ENCODE data around the gene PTPN9.
A peak's percentile ranks its signal among the peaks of the same experiment; 100 is the strongest.
"Not testable (repeated sequence)": the region's sequence is repeated elsewhere in the genome, so short reads cannot be mapped to it uniquely, and the experiment has no call there.

Gene PTPN9

GRCh38 chr15:75452364-75452864, 126.7 kb downstream of the PTPN9 start:
- DNase-seq: peak; percentile 79

DNA sequence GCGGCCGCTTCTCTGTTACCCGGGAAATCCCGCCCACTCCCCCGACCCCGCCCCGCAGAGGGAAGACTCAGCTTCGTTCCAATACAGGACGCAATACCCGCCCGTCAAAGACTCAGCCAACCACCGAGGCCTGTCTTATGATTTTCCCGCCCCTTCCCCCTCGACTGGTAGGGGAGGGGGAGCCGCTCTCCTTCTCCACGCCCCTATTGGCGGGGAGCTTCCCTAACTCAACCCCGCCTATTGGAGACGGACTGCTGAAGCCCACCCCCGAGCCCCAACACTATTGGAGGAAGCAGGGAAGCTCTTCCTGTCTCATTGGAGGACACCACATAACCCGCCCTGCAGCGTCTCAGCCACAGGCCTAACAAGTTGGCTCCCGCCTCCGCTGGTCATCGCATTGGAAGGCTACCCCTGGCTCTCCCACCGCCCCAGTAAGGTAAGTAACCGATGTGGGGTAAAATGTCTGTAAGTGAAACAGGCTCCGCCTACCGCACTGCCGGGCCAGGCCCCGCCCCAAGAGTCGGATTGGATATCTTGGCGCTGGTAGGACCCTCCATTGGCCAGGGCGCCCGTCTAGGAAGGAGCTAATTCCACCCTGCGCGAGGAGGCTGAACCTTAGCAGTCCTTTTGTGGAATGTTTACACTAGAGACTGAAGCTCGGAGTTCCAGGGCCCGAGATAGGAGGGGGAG, 127.3 kb downstream of the PTPN9 start, which contains the start of gene SIN3A:
TSS of gene SIN3A (minus strand) at position 17 of the 690 bp plus-strand sequence. CDS start 21,315 bp downstream, outside the sequence.
- peak; percentile 100 for DNase-seq

DNA sequence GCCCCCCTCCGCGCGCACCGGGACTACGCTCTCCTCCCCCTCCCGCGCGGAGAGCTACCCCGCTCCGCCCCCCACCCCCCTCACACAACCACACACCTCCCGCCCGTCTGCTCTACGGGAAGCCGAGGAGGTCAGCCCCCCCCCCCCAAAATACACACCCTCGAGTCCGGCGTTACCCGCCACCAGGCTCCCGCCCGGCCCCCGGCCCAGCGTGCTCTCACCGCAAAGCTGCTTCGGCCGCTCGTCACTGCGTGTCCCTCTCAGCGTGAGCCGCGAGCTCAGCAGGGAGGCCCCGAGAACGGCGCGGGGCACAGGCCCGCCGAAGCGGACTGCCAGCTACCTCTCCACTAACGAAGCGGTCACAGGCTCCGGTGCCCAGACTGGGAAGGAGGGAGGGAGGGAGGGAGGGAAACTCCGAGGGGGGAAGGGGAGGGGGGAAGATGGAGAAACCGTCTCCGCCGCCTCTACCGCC, 127.9 kb downstream of the PTPN9 start:
- no peak for DNase-seq

- peak; percentile 97 for DNase-seq
Measured at GRCh38 chr15:75450307-75451201, 128.6 kb downstream of the PTPN9 start.

DNA sequence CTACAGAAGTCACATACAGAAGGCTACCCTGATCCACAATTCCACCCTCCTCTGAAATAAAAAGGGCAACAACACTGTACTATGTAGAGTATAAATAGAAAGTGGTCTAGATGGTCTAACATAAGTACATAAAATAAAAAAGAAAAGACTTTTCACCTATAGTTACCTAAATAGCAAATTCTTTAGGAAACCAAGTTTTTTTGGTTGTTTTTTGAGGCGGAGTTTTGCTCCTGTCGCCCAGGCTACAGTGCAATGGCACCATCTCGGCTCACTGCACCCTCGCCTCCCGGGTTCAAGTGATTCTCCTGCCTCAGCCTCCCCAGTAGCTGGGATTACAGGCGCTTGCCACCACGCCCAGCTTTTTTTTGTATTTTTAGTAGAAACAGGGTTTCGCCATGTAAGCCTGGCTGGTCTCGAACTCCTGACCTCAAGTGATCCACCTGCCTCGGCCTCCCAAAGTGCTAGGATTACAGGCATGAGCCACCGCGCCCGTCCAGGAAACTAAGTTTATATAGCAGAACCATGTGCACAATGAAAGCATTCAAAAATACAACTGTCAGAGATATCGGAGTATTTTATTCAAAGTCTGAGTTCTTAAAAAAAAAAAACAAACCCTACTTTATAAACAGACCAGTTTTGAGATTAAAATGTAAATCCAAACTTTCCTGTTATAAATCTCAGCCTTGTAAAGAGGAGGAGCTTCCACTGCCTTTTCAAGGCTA, 129.4 kb downstream of the PTPN9 start:
- DNase-seq: no peak

GRCh38 chr15:75448171-75448570, 130.9 kb downstream of the PTPN9 start:
- DNase-seq: not testable (repeated sequence)

- DNase-seq: no peak
Measured at GRCh38 chr15:75446151-75446550, 133.0 kb downstream of the PTPN9 start.

DNA sequence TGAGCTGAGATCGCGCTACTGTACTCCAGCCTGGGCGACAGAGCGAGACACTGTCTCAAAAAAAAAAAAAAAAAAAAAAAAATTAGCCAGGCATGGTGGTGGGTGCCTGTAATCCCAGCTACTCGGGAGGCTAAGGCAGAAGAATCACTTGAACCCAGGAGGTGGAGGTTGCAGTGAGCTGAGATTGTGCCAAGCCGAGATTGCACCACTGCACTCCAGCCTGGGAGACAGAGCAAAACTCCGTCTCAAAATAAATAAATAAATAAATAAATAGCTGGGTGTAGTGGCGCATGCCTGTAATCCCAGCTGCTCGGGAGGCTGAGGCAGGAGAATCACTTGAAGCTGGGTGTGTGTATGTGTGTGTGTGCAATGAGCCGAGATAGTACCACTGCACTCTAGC, 133.8 kb downstream of the PTPN9 start:
- not testable (repeated sequence) for DNase-seq

DNA sequence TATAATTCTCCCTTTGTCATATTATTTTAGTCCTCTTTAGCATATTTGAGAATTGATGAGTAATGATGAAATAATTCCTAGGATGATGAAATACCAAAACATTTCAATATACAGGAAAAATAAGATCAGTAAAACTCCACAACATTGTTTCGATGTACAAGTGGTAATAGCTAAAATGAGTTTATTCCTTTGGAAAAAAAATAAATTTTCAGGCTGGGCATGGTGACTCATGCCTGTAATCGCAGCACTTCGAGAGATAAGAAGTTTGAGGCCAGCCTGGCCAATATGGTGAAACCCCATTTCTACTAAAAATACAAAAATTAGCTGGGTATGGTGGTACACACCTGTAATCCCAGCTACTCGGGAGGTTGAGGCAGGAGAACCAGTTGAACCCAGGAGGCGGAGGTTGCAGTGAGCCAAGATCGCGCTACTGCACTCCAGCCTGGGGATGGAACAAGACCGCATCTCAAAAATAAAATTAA, 135.1 kb downstream of the PTPN9 start:
- not testable (repeated sequence) for DNase-seq

GRCh38 chr15:75437721-75438120, 141.4 kb downstream of the PTPN9 start:
- no peak for DNase-seq

DNA sequence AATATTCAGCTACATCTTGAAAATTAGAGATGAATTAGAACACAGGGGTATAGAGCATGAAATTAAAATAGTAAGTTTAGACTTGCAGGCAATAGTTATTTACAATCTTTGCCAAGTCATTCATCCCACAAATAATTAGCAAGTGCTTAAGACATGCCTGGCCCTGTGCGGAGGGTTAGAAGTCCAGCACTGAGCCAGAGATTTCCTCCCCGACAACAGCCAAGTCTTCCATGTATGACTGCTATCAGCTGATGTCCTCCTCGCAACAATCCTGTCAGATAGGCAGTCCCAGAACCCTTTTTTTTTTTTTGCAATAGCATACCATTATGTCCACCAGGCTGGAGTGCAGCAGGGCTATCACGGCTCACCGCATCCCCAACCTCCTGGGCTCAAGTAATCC, 142.2 kb downstream of the PTPN9 start:
- DNase-seq: no peak

DNA sequence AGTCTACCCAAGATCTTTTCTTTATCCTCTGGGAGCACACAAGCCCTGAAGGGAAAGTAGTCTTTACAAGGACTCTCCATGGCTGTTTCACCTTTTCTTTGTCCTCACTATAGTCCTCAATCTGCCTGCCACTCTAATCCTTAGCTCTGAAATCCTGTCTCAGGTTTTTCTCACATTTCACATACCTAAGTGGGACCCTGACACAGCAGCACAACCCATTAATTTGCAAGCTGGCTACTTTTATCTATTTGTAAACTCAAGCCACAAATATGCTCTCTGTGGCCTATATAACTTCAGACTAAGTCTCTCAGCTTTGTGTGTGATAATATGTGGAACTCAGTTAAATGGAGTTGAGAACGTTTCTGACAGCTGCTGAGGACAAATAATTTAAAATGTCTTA, 147.4 kb downstream of the PTPN9 start:
- DNase-seq: no peak

DNA sequence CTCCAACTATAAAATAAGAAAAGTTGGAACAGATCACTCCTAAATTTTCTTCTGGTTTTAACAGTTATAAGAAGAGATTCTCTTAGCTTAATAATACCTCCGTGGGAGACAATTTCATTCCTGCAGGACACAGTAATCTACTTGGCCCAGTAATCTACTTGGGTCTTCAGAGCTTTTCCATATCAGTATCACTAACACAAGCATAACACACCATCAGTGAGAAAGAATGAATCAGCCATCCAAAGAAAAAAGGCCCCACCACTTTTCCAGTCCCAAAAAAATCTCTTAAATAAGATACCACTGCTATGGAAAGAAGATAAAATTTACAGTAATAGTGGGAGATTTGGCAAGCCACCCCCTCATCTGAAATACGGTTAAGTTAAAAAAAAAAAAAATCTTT, 147.8 kb downstream of the PTPN9 start:
- no peak for DNase-seq

DNA sequence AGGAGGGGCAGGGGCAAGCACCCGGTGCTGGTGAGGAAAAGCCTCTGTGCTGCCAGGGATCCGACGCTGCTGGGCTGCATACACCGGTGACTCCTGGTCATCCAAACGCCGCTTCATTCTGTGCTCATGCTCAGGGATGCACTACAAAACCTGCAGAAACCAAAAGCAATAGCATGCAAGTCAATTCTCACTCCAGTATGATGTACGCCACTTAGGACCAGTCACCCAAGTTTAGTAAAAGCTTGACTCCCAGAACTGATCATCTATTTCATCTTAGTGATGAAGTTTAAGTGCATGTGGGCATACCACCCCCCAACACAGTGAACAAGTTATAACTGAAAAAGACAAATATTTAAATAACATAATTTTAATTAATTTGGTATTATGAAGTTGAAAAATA, 148.9 kb downstream of the PTPN9 start:
- no peak for DNase-seq

DNA sequence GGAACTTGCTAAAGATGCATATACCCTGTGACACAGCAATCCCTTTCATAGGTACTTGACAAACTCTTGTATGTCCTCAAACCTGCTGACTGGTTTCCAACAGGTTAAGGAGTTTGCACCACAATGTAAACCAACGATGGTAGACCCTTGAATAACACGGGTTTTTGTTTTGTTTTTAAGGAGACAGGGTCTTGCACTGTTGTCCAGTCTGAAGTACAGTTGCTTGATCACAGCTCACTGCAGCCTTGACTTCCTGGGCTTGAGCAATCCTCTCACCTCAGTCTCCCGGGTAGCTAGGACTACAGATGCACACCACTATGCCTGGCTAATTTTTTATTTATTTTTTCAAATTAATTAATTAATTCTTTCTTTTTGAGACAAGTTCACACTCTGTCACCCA, 151.0 kb downstream of the PTPN9 start:
- DNase-seq: no peak

GRCh38 chr15:75425966-75426500, 153.1 kb downstream of the PTPN9 start:
- DNase-seq: no peak

DNA sequence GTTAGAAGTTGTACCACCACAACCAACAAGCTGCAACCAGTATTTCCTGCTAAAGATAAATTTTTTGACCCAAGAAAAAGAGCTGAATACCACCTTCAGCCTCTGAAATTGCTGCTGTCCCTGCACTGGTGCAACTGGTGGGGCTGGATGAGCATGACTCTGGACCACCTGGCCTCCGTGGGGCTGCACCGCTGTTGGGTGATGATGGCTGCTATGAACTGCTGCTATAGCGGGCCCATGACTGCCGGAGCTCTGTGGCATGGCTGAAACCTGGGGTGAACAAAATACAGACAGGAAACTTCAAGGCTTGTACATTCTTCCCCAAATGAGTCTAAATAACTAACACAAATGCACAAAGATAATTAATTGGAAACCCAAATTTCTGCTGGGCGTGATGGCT, 156.6 kb downstream of the PTPN9 start:
- no peak for DNase-seq

DNA sequence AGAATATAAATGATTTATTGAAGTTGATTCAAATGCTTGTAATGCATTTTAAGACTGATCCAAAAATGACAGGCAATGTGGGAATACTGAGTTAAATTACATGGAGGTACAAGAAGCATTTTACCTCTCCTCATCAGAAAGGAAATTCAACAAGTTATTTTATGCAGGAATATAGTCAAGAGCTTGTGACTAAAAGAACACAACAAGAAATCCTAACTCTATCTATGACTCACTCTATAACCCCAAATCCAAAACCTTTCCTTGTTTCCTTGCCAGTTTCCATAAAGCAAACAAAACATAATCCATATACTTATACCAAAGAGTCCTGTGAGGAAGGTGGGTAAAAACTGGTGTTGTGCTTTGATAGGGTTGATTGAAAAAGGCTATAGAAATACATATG, 158.4 kb downstream of the PTPN9 start:
- DNase-seq: no peak

GRCh38 chr15:75416584-75416983, 162.5 kb downstream of the PTPN9 start:
- no peak for DNase-seq
